ENCODE results near the gene KRT31.
"Not testable (repeated sequence)": the region's sequence is repeated elsewhere in the genome, so short reads cannot be mapped to it uniquely, and the experiment has no call there.

The KRT31 gene

GRCh38 chr17:41390411-41390938 lies 6.9 kb downstream of the KRT31 start:
- DNase-seq (ENCODE audit: low spot score): no peak

DNA sequence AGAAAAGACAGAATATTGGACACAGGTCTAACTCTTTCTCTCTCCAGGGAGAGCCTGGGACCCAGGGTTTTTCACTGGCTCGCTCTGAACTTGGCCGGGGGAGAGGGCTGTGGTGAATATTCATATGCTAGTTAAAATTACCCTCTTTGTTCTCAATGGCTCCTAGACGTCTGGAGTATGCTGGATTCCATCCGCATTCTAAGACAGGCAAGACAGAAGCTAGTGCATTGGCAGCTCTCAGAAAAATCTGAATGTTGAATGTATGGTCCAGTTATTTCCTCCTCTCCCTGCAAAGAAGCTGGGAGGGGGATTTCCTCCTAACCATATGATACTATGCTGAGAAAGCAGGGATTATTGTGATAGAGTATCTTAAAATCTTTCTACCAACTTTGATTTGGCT lies 9.7 kb downstream of the KRT31 start:
- DNase-seq (ENCODE audit: low spot score): no peak

- DNase-seq (ENCODE audit: low spot score): no peak
Measured at GRCh38 chr17:41386227-41386626, 11.2 kb downstream of the KRT31 start.

DNA sequence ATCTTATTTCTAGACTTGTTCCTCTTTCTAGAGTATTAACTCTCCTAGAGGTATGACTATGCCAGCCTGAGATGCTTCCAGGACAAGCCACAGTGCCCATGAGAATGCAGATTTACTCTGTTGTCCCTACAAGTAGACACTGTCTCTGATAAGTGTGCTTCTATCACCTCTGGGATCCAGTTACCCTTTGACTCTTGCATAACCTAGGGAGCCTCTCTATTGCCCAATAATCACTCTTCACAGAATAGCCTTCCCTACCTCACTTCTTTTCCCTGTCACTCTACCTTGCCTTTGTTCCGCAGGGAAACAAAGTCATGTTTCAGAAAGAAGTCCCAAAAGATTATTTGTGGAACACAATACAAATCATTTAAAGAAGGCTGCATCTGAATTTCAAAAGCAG lies 13.7 kb downstream of the KRT31 start:
- no peak for DNase-seq (ENCODE audit: low spot score)

- DNase-seq (ENCODE audit: low spot score): peak; percentile 55
Measured at GRCh38 chr17:41382394-41382793, 15.0 kb downstream of the KRT31 start.

DNA sequence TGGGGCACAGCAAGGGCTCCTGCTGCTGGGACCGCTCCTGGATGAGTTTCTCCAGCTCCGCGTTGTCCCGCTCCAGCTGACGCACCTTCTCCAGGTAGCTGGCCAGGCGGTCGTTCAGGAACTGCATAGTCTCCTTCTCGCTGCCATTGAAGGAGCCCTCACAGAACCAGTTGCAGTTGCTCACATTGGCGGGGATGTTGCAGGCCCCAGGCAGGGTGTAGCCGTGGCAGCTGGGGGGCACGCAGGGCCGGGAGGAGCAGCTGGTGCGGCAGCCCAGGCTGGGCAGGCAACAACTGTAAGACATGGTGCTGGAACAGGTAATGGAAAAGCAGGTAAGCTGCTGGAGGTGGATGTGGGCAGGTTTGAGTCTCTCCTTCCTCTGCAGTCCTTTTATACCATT lies 15.5 kb downstream of the KRT31 start, which contains the start of gene KRT34:
KRT34 (minus strand) TSS at position 364 of the 400 bp plus-strand sequence; CDS start at position 304, 60 bp downstream.
- not testable (repeated sequence) for DNase-seq (ENCODE audit: low spot score)

GRCh38 chr17:41380091-41380490 lies 17.3 kb downstream of the KRT31 start:
- peak; percentile 93 for DNase-seq (ENCODE audit: low spot score)

DNA sequence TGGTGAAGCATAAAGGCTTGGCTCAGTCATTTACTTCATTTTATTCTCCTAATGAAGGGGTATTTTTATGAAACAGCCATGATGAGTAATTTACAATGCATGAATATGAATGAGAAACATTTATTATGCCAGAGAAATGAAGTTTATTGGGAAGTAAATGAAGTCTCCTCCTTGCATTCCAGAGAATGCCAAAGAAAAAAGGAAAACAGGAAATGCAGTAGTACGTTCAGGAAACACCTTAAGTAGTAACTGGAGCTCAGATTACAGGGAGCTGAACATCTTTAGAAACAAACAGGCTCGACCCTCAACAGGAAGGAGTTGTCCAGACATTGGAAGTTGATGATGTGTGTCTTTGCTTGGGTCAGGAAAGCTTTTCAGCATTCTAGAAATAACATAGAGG lies 19.9 kb downstream of the KRT31 start:
- peak; percentile 38 for DNase-seq (ENCODE audit: low spot score)

DNA sequence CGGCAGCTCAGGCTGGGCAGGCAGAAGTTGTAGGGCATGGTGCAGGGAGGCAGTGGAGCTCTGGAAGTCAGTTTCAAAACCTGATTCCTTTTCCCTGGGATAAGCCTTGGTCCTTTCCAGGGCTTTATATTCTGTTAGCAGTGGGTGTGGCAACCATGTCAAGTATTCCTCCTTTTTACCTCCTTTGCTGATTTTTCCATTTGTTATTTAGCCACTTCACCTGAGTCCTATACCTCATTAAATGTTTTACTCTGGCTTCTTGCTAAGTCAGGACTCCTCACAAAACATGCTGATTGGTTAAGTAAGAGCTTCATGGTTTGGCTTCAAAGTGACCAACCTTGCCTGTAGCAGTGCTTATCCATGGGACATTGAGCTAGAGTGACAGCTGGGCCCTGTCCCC lies 27.7 kb downstream of the KRT31 start, which contains the start of gene KRT33B:
KRT33B (minus strand) TSS at position 101 of the 400 bp plus-strand sequence; CDS start at position 38, 63 bp downstream.
- DNase-seq (ENCODE audit: low spot score): no peak

DNA sequence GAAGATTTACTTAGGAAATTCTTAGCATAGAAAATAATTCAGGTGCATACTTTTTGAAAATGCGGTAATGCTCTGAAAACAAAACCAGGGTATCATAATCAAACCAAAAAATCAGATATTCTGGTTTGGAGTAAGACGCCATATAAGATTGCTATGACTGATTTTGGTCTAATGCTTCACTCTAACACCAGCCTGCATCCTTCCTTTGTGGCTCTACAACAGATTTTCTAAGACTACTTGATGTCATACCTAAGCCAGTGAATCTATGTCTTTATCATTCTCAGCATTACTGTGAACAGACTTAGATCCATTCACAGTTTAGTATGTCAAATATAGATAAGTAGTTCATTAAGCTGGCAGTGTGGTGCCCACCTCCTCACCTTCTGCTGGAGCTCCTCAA lies 28.4 kb downstream of the KRT31 start:
- no peak for DNase-seq (ENCODE audit: low spot score)

DNA sequence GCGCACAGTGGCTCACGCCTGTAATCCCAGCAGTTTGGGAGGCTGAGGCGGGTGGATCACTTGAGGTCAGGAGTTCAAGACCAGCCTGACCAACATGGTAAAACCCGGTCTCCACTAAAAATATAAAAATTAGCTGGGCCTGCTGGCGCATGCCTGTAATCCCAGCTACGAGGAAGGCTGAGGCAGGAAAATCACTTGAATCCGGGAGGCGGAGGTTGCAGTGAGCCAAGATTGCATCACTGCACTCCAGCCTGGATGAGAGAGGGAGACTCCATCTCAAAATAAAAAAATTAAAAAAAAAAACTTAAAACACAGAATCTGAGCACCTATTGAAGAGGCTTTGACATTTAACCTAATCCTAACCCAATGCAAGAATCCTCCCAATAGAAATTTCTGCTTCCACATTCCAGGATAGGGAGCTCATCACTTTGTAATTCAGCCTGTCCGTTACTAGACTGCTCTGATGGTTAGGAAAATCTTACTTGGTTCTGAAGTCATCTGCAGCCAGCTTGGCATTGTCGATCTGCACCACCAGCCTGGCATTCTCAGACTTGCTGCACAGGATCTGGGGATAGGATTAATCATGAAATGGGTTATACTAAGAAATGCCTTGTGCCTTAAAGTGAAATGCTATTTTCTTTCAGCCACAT lies 29.9 kb downstream of the KRT31 start:
- DNase-seq (ENCODE audit: low spot score): peak; percentile 87

DNA sequence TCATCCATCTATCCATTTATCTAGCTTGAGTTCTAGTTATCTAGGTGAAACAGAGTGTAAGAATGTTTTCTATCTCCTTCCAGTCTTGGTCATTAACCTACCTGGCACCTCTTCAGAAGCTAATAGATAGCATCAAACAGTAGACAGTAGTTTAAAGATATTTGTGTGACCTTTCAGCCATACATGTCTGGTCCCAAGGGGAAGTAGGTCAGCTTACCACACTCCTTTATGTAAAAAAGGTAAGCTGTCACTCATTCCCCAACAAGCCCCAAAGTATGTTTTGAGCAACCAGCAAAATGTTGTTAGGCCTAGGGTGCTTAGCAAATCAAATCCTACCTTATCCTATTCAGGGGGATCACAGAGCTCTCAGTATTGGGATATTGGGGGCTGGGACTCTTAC lies 31.3 kb downstream of the KRT31 start:
- no peak for DNase-seq (ENCODE audit: low spot score)

DNA sequence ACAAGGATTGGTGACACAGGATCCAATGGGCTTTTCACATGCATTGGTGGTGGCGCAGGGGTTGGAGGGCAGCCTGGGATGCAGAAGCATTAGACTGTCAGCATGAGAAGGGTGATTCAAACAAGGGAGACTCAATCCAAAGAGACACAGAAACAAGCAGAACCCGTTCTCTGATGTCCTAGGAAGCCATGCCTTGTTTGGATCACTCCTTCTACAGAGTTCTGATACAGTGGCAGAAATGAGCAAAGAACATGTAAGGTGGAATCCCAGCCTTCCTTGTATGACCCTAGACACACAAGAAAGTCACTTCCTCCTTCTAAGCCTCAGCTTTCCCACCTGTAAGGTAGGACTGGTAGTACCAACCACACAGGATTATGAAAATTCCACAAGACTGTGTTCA lies 33.5 kb downstream of the KRT31 start:
- DNase-seq (ENCODE audit: low spot score): peak; percentile 6

DNA sequence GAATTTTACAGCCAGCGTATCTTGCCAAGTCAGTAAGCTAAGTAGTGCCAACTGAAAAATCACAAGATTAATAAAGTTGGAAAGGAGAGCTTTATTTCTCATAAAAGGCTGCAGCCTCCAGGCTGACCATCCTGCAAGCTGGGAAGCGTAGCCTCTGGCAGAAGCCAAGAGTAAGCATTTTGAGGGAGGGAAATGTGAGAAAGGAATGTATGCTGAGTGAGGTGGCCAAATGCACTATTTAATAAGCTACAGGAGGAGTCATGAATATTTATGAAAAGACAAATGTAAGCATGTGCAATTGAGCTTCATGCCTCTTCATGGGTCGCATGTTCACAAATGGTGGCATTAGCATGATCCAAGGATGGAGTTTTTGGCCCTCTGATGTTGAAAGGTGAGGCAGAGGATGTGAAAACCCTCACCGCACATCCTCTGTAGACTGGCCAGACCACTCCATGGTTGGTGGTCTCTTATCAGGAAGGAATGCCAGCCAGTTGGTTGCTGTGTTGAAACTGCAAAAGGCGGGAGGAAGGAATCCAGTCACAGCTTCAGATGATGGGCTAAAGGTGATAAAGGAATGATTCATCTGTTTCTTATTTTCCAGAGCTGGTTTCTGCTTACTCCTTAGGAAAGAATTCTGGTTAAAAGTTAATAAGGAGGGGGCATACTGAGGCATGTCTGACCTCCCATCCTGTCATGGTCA lies 37.0 kb downstream of the KRT31 start:
- peak; percentile 95 for DNase-seq (ENCODE audit: low spot score)

DNA sequence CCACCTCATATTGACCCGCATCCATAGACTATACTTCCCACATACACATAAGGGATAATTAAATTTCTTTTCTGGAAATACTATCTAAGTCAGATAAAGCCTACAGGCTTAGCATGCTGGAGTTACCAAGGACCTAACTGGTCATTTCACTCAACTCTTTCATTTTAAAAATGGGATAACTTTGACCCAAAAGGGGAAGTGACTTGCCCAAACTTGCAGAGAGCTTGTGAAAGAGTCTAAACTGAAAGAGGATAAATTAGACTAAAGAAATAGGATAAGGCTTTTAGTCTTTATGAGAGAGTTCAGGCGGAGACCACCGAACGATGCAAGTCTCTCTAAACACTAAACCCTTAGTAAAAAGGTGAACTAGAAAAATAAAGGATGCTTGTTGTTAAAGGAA lies 42.9 kb downstream of the KRT31 start:
- no peak for DNase-seq (ENCODE audit: low spot score)

GRCh38 chr17:41352597-41353366 lies 44.6 kb downstream of the KRT31 start:
- DNase-seq (ENCODE audit: low spot score): no peak

- no peak for DNase-seq (ENCODE audit: low spot score)
Measured at GRCh38 chr17:41351177-41351576, 46.2 kb downstream of the KRT31 start.

DNA sequence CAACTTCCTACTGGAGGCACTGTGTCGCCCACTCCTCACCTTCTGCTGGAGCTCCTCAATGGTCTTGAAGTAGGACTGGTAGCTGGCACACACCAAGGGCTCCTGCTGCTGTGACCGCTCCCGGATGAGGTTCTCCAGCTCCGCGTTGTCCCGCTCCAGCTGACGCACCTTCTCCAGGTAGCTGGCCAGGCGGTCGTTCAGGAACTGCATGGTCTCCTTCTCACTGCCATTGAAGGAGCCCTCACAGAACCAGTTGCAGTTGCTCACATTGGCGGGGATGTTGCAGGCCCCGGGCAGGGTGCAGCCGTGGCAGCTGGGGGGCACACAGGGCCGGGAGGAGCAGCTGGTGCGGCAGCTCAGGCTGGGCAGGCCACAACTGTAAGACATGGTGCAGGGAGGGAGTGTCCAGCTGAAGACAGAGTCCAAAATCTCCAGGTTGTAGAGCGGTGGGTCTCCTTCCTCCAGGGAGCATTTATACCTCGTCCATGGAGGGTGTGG lies 47.0 kb downstream of the KRT31 start, which contains the start of gene KRT33A:
KRT33A (minus strand) TSS at position 448 of the 498 bp plus-strand sequence; CDS start at position 387, 61 bp downstream.
- DNase-seq (ENCODE audit: low spot score): not testable (repeated sequence)

DNA sequence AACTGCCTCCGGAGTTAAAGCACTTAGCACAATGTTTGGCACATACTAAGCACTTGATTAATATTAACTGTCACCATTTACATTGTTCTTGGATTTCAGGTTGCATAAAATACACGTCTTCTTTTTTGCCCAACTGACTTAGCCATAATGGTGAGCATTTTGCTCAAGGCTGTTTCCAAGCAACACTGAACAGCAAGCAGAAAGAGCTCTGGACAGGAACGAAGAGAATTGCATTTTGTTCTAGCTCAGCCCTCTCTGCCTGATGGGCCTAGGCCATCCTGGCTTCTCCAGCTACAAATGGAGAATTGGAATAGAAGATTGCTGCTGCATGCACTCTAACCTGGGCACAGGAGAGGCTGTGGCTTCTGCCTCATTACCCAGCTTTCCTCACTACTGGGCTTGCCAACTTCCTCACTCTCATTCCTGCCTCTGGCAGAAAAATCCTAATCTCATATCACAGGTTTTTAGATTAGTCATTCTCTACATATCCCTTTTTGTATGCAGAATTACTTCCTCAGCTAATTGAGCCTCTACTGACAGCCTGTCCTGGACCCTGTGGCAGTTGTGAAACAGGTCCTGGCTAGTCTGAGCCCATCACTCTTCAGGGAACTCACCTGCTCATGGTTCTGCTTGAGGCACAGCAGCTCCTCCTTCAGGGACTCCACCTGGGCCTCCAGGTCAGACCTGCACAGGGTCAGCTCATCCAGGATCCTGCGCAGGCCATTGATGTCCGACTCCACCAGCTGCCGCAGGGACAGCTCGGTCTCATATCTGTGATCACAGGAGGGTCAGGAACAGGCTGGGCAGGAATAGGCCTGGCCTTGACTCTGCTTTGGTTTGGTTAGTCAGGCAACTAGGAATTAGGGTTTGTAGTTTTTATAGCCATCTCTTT lies 49.3 kb downstream of the KRT31 start:
- DNase-seq (ENCODE audit: low spot score): no peak

DNA sequence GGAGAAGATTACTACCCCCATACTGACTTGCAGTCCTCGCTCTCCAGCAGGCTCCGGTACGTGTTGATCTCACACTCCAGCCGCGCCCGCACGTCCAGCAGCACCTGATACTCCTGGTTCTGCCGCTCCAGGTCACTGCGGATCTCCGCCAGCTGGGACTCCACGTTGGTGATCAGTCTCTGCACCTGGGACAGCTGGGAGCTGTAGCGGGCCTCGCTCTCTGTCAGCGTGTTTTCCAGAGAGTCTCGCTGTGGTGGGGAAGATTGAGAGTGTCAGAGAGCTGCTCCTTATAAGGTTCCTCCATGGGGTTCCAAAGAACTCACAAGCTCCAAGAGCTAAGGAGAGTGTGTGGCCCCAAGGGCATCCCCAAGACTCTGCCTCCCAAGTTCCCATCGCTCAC lies 51.0 kb downstream of the KRT31 start:
- DNase-seq (ENCODE audit: low spot score): not testable (repeated sequence)

DNA sequence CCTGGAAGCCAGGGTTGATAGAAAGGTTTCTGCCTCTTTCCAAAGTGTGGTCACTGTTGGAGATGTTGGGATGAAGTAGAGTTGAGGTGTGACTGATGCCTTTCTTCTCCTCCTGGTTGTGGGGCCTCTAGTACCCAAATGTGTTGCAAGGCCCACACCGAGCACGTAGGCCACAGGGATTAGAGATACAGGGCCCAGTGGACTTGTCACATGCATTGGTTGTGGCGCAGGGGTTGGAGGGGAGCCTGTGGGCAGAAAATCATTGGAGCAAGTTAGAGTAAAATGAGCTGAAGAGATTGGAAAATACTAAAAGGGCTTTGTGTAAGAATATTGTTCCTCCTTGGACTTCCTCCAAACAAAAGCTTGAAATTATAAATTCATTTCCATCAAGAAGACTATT lies 51.4 kb downstream of the KRT31 start:
- no peak for DNase-seq (ENCODE audit: low spot score)

All from kidney tubule cell (primary cell).